ENCODE results near the gene GP5. TPM values are rescaled to one million over a fixed set of nuclear protein-coding genes. Genes with fewer than 3 reads are reported as not detected.

Gene GP5
- total and polyA plus RNA-seq, 5 experiments from 2014 or later: 4.2 to 12.8 (median 9.5) TPM

- DNase-seq: no peak
- Mint-ChIP-seq H3K36me3 (peaks cover 0 to 76% (median 13%) of the 10 kb centered on the region in 3 donors), H3K27me3 (no peaks in the 10 kb centered on the region), H3K4me1 (peaks cover 0 to 2% (median 0%) of the 10 kb centered on the region in 4 donors), H3K9me3 (no peaks in the 10 kb centered on the region), H3K27ac (no peak overlapping the region), H3K4me3 (no peak overlapping the region)
- ATAC-seq: no peak
- POLR2A ChIA-PET: no interaction called here
Measured at GRCh38 chr3:194424373-194424772, 25.3 kb upstream of the GP5 start.

GRCh38 chr3:194423317-194423716, 24.3 kb upstream of the GP5 start:
- Mint-ChIP-seq H3K9me3 (no peaks in the 10 kb centered on the region), H3K36me3 (peaks cover 0 to 78% (median 19%) of the 10 kb centered on the region in 3 donors), H3K4me3 (no peak overlapping the region), H3K27ac (no peak overlapping the region), H3K4me1 (peaks cover 0 to 2% (median 0%) of the 10 kb centered on the region in 4 donors), H3K27me3 (no peaks in the 10 kb centered on the region)
- POLR2A ChIA-PET: no interaction called here
- DNase-seq (no peak), ATAC-seq (no peak)

DNA sequence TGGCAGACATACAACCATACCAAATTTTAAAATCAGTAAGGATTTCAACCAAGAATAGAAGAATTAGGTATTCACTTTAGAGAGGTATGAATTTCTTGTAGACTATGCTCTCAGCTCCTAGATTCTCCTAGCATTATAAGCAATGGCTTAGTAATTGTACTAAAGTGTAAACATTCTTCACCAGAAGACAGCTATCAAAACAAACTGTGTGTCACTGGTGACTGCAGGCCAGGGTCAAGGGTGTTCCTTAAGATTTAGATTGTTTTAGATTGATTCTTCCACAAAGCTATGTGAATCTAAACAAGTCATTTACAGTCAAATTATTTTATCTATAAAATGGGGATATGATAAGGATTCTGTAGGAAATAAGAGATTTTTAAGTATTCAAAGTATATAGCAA, 23.1 kb upstream of the GP5 start:
- ATAC-seq (no peak), DNase-seq (no peak)
- POLR2A ChIA-PET: no interaction called here
- Mint-ChIP-seq H3K4me1 (peaks cover 0 to 2% (median 0%) of the 10 kb centered on the region in 4 donors), H3K4me3 (no peak overlapping the region), H3K9me3 (no peaks in the 10 kb centered on the region), H3K27me3 (no peaks in the 10 kb centered on the region), H3K27ac (peak overlapping the region in 1 of 10 donors; percentile 10), H3K36me3 (peaks cover 0 to 79% (median 19%) of the 10 kb centered on the region in 3 donors)

DNA sequence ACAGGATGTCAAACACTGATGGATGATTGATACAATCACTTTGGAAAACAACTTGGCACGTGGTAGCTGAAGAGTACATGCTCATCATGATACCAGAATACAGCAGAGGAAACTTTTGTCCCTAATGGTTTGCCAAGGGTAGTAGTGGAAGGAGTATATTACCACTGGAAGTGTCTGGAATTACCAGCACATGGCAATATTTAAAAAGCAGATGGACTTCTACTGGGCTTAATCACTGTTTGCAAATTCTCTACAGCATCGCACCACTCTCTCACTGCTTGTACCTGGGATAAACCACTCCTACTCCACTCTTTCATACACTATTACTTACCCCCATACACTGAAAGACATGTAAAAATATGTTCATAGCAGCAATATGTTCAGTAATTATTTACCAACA, 19.6 kb upstream of the GP5 start:
- ATAC-seq: no peak
- H3K27me3 Mint-ChIP-seq: no peaks in the 10 kb centered on the region
- no peaks in the 10 kb centered on the region for H3K4me1 Mint-ChIP-seq
- peaks cover 5 to 69% (median 7%) of the 10 kb centered on the region in 3 donors for H3K36me3 Mint-ChIP-seq
- no peak for DNase-seq
- H3K27ac Mint-ChIP-seq: no peak overlapping the region
- POLR2A ChIA-PET: no interaction called here
- H3K9me3 Mint-ChIP-seq: no peaks in the 10 kb centered on the region
- H3K4me3 Mint-ChIP-seq: no peak overlapping the region

GRCh38 chr3:194407423-194407822, 8.4 kb upstream of the GP5 start:
- no peaks in the 10 kb centered on the region for H3K27me3 Mint-ChIP-seq
- peaks cover 0 to 39% (median 0%) of the 10 kb centered on the region in 3 donors for H3K36me3 Mint-ChIP-seq
- POLR2A ChIA-PET: interaction anchor here (1.7 kb wide), 1 partner anchor 10 kb away, joined by 11 read pairs; the partner anchor contains the start of gene GP5
- H3K4me3 Mint-ChIP-seq: no peak overlapping the region
- H3K9me3 Mint-ChIP-seq: no peaks in the 10 kb centered on the region
- ATAC-seq (no peak), DNase-seq (no peak)
- H3K27ac Mint-ChIP-seq: peak overlapping the region in 1 of 10 donors; percentile 53
- peaks cover 0 to 5% (median 2%) of the 10 kb centered on the region in 4 donors for H3K4me1 Mint-ChIP-seq

DNA sequence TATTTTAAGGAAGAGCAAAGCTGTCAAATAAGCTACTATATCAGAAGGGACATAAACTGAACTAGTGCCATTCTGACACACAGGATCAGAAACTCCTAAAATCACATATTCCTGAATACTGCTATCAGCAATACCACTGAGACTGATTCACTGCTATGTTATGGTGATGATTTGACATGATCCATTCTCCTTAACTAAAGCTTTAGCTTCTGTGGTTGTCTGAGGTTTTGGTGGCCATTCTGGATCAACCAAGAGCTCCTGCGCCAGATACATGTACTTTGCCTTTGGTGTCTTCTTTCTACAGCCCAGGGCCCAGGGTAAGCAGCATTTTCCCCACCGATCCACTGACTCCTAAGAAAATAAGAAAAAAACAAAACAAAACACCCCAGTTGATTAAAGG, 6.7 kb upstream of the GP5 start:
- H3K4me1 Mint-ChIP-seq: peaks cover 0 to 5% (median 2%) of the 10 kb centered on the region in 4 donors
- H3K36me3 Mint-ChIP-seq: peaks cover 0 to 29% (median 0%) of the 10 kb centered on the region in 3 donors
- H3K27me3 Mint-ChIP-seq: no peaks in the 10 kb centered on the region
- no peak for DNase-seq
- no peak overlapping the region for H3K4me3 Mint-ChIP-seq
- POLR2A ChIA-PET: no interaction called here
- ATAC-seq: no peak
- no peaks in the 10 kb centered on the region for H3K9me3 Mint-ChIP-seq
- peak overlapping the region in 1 of 10 donors; percentile 27 for H3K27ac Mint-ChIP-seq

DNA sequence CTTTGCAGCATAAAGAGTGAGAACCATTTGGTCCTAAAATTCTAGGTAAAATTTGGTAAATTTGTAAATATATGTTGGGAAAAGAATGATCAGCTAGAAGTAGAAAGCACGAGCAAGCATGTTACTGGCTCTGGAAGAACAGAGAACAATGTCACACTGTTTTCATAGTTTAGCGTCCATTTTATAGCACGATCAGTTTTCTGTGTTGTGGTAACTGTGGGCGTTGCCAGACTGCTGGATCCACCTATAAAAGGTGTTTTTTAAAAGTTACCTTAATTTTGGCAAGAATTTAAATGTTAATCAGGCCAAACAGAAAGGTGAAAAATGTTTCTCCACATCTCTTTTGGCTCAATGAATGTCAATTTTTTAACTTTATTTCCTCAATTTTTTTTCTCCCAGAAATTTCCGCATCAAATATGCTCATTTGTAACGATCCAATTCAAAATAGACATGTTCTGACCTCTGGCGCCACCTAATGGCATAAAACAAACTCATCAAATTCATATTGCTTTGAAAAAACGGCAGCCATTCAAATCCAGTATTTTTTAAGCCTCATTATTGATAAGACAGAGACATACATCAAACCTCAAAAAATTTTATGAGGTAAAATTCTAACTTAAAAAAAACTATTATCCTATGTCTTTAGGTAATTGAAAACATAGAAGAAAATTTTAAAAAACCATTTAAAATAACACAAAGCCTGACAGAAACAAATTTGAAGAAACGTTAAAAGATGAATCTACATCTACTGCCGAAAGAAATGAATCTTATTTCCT, 5.5 kb upstream of the GP5 start:
- ATAC-seq: peak; percentile 74 to 75

GRCh38 chr3:194401868-194402329, 2.8 kb upstream of the GP5 start:
- no peak for ATAC-seq

More for the DNA sequence above, 5.5 kb upstream of the GP5 start:
- POLR2A ChIA-PET: interaction anchor here (0.6 to 3.3 kb wide), 2 partner anchors 70 to 300 kb away, joined by 3 to 10 read pairs; no protein-coding TSS in a partner anchor
- H3K27me3 Mint-ChIP-seq: no peaks in the 10 kb centered on the region
- H3K27ac Mint-ChIP-seq: no peak overlapping the region
- H3K4me1 Mint-ChIP-seq: peaks cover 3 to 10% (median 9%) of the 10 kb centered on the region in 4 donors
- no peaks in the 10 kb centered on the region for H3K9me3 Mint-ChIP-seq
- peak in 8 of 10 donors; percentile 19 to 70 (median 59) for DNase-seq
- H3K4me3 Mint-ChIP-seq: peak overlapping the region in 2 of 10 donors; percentile 21 to 33
- H3K36me3 Mint-ChIP-seq: peaks cover 0 to 20% (median 0%) of the 10 kb centered on the region in 3 donors

DNA sequence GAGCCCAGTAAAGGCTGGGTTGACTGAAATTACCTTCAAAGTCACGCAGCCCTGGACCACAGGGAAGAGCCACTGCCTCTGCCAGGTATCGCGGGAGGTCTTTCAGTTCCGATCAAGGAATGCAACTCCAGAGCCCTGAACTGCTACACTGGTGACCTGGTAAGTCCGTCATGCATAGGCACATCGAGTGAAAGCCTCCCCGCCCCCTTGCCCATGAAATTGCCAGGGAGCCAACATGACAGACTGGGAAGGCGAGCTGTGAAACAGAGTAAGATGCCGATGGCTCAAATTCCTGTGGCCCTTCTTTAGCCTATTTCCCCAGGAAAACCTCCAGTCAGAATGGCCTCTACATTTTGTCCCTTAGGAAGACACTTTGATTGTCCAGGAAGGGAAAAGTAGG, 2.3 kb upstream of the GP5 start:
- POLR2A ChIA-PET: interaction anchor here (3.3 kb wide), 1 partner anchor 67 kb away, joined by 10 read pairs; no protein-coding TSS in a partner anchor
- no peak overlapping the region for H3K27ac Mint-ChIP-seq
- peaks cover 0 to 11% (median 0%) of the 10 kb centered on the region in 5 donors for H3K27me3 Mint-ChIP-seq
- peaks cover 0 to 10% (median 0%) of the 10 kb centered on the region in 3 donors for H3K36me3 Mint-ChIP-seq
- H3K9me3 Mint-ChIP-seq: no peaks in the 10 kb centered on the region
- peaks cover 15 to 36% (median 34%) of the 10 kb centered on the region in 4 donors for H3K4me1 Mint-ChIP-seq
- ATAC-seq (no peak), DNase-seq (no peak)
- no peak overlapping the region for H3K4me3 Mint-ChIP-seq

More at GRCh38 chr3:194401868-194402329, 2.8 kb upstream of the GP5 start:
- H3K9me3 Mint-ChIP-seq: no peaks in the 10 kb centered on the region
- no peak overlapping the region for H3K4me3 Mint-ChIP-seq
- H3K27me3 Mint-ChIP-seq: peaks cover 0 to 11% (median 0%) of the 10 kb centered on the region in 5 donors
- no peak overlapping the region for H3K27ac Mint-ChIP-seq
- no peak for DNase-seq
- peaks cover 15 to 34% (median 32%) of the 10 kb centered on the region in 4 donors for H3K4me1 Mint-ChIP-seq
- H3K36me3 Mint-ChIP-seq: peaks cover 0 to 10% (median 0%) of the 10 kb centered on the region in 3 donors
- POLR2A ChIA-PET: interaction anchor here (0.5 to 3.3 kb wide), 2 partner anchors 68 to 967 kb away, joined by 3 to 10 read pairs; no protein-coding TSS in a partner anchor

GRCh38 chr3:194399874-194400411, 877 bp upstream of the GP5 start:
- Mint-ChIP-seq H3K4me1 (peaks cover 24 to 50% (median 47%) of the 10 kb centered on the region in 4 donors), H3K27me3 (peaks cover 0 to 11% (median 0%) of the 10 kb centered on the region in 5 donors), H3K4me3 (peak overlapping the region in 9 of 10 donors; percentile 8 to 73 (median 48)), H3K36me3 (no peaks in the 10 kb centered on the region), H3K9me3 (no peaks in the 10 kb centered on the region), H3K27ac (peak overlapping the region in 5 of 10 donors; percentile 17 to 80 (median 37))
- ATAC-seq: no peak
- POLR2A ChIA-PET: interaction anchor here (1.1 to 1.4 kb wide), 2 partner anchors 22 to 44 kb away, joined by 4 to 10 read pairs; no protein-coding TSS in a partner anchor
- DNase-seq: no peak

GRCh38 chr3:194397757-194398312, 1.2 kb downstream of the GP5 start:
- H3K4me3 Mint-ChIP-seq: peak overlapping the region; percentile 86 to 97 (median 90)
- peaks cover 0 to 2% (median 0%) of the 10 kb centered on the region in 9 donors for H3K9me3 Mint-ChIP-seq
- ATAC-seq (peak; percentile 43 to 62), DNase-seq (peak; percentile 37 to 80 (median 48))
- H3K27ac Mint-ChIP-seq: peak overlapping the region; percentile 84 to 97 (median 92)
- H3K4me1 Mint-ChIP-seq: peaks cover 25 to 59% (median 50%) of the 10 kb centered on the region in 4 donors
- no peaks in the 10 kb centered on the region for H3K36me3 Mint-ChIP-seq
- H3K27me3 Mint-ChIP-seq: peaks cover 0 to 11% (median 0%) of the 10 kb centered on the region in 5 donors
- POLR2A ChIA-PET: interaction anchor here (0.8 to 2.6 kb wide), 16 partner anchors 9 to 1148 kb away, joined by 3 to 11 read pairs (median 4); partner anchors contain the start of gene PPP1R2
